GM21529 (cell line): ENCODE measurements around the gene GNB5.

ENCODE experiments used
- ATAC-seq: cut with Tn5 transposase; IDR thresholded peaks from one replicate; pipeline ENCODE4 v1.9.1; 2021; ENCODE audit not compliant: unreplicated experiment

GNB5 gene

DNA sequence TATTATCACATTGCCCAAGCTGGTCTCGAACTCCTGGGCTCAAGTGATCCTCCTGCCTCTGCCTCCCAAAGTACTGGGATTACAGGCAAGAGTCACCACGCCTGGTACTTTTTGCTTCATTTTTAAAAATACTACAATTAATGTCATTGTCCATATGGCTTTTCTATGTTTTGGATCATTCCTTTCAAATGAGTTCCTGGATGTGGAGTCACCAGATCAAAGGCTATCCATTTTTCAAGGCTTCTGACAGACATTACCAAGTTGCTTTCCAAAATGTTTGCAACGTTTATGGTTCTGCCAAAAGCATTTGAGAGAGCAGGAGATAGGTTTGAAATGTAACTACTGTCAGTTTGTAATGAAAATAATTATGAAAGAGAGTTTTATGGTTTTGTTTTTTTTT is 44.4 kb downstream of the GNB5 start:
- ATAC-seq: no peak

DNA sequence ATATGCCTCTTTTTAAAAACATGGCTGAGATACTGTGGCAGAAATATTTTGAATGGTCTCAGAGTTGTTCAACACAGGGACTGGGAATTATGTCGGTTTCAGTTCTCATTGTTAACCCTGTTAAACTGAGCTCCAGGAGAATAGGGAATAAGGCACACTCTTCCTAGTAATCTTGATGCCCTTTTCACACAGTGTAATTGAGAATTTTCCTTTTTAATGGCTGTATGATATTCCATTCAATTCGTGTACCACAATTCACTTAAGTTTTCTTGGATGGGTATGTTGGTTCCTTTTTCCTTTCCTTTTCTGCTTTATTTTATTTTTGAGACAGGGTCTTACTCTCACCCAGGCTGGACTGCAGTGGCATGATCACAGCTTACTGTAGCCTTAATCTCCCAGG is 44.9 kb downstream of the GNB5 start:
- ATAC-seq: no peak

DNA sequence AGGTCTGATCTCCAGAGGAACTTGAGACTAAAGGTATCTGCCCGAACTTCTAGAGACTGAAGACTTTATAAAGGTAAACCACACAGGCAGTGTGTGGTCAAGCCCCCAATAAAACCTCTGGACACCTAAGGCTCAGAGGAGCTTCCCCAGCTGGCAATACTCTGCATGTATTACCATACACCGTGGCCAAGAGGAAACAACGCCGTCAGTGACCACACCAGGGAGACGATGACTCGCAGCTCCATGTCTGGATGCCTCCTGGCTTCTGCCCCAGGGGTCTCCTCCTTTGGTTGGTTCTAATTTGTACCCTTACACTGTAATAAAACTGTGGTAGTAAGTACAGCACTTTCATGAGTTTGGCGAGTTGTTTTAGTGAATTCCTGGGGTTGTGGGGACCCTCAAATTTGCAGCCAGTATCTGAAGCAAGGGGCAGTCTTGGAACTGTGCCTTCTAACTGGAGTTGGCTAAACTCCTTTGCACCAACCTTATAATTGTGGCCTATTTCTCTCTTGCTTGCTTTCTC is 46.5 kb downstream of the GNB5 start:
- ATAC-seq: no peak

GRCh38 chr15:52143873-52144272 is 47.3 kb downstream of the GNB5 start:
- ATAC-seq: no peak

DNA sequence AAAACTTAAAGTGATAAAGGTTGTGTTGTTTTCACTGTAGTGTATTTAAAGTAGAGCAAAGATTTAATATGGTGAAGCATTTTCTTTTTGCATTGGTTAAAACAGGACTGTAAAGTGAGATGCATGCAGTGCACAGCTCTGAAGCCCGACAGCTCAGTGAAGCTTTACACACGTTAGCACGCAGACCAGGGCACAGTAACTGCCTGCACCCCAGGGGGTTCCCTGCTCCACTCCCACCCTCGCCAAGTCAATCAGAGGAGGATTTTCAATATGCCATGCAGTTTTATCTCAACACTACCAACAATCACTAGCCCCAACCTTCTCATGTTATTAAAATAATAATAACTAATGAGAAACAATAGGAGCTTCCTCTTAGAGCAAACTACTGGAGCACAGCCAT is 50.5 kb downstream of the GNB5 start:
- ATAC-seq: no peak

GRCh38 chr15:52139599-52140462 is 51.4 kb downstream of the GNB5 start:
- ATAC-seq: no peak

- ATAC-seq: no peak
These were observed 53.5 kb downstream of the GNB5 start for GRCh38 chr15:52137432-52138357.

DNA sequence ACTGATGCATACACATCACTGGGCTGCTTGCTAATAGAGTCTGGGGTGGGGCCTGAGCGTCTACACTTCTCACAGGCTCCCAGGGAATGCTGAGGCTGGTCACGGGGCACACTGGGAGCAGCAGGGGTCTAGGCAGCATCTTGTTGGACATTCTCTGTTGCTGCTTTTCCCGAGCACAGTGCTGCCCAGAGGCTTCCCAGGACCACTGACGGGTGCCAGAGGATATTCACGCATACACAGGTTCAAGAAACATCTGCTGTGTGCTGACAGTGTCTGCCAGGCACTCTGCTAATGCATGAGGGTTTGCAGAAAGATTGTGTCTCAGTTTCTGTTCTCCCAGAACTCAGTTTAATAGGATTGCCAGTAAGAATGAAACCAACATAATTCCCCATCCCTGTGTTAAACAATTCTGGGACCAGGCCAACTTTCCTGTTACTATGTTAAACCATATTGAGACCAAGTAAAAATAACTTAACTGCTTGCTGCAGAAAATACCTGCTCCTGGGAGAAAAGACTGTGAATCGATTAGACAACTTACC is 54.7 kb downstream of the GNB5 start:
- no peak for ATAC-seq

GRCh38 chr15:52134502-52135144 is 56.6 kb downstream of the GNB5 start:
- no peak for ATAC-seq

DNA sequence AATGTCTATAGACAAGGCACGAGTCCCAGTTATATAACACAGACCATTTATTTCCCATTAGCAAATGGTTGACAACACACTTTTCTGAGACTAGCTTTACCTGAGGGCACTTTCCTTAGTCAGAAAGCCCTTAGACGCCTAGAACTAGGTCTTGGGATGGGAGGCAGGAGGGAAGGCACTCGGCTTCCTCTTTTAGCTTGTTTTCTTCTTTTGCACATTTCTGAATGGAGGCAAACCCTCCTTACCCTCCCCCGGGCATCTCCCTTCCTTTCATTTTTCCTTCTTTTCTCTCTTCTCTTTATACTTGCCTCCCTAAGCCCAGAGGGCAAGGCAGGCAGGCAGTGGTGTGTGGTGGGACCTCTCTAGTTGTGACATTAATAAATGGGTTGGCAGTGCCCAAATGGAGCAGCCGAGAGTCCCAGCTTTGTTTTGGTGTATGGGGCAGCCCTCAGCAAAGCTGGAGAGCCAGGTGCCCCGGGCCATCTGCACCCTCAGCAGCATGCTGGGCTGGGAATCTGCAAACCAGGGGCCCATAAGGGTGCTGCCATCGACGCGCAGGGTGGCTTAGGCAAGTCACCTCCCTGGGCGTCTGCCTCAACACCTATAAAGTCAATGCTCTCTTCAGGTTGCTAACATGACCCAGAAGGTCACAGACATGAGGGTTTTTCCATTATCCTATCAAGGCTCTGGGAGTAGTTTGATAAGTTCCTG is 57.5 kb downstream of the GNB5 start:
- ATAC-seq: no peak

GRCh38 chr15:52132066-52132465 is 59.1 kb downstream of the GNB5 start:
- no peak for ATAC-seq

GRCh38 chr15:52128568-52128967 is 62.6 kb downstream of the GNB5 start:
- no peak for ATAC-seq

DNA sequence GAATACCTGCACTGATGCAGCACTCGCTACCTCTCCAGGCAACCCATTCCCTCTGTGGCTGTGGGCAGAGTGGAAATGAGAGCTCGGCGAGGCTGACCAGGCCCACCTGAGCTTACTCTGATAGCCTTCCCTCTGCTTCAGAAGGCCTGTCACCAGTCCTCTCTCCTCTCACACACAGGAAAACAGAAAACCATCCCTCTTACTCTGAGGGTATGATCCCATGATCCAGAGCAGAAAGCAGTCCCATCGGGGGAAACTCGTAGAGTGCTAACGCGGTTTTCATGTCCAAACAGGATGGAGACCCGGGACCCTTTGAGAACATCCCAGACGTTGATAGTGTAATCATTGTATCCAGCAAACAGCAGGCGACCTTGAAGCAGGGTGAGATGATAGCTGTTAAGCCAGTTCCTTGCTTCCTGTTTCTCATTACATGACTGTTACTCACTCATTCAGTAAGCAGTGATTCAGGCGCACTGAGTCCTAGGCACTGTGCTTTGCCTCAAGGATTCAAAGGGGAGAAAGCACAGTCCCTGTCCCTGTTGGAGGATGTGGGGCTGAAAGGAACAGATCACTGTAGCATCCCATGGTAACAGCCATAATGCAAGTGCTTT is 66.8 kb downstream of the GNB5 start:
- ATAC-seq: no peak

DNA sequence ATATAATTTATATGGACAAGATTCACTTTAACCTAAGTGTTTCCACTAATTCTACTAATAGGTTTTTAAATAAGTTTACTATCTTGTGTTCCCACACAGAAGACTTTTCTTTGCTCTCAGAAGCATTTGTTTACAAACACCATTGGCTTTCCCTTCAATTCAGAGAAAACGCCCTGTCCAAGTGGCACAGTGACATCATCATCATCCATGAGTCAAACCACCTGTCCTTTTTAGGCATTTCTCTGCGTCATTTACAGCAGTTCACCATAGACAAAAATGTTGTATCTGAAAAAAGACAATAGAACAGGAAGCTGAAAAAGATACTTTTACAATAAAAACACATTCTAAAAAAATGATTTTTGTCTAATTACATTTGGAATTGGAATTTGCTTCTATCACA is 69.3 kb downstream of the GNB5 start:
- no peak for ATAC-seq

DNA sequence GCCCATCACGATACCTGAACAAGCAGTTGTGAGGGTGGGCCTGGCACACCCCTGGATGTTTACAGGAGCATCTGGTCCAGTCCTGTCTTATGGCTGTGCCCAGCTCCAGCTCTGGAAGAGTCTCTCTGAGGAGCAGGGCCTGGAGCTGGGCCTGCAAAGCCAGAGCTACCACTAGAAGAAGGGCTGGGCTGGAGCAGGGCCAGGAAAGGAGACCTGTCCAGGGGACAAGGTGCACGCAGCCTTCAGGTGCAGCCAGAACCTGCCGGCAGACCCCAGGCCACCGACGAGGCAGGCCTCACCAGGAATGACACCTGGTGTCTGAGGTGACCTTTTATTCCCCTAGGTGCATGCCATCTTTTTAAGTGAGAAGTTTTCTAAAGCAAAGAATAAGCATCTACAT is 70.2 kb downstream of the GNB5 start:
- ATAC-seq: no peak

DNA sequence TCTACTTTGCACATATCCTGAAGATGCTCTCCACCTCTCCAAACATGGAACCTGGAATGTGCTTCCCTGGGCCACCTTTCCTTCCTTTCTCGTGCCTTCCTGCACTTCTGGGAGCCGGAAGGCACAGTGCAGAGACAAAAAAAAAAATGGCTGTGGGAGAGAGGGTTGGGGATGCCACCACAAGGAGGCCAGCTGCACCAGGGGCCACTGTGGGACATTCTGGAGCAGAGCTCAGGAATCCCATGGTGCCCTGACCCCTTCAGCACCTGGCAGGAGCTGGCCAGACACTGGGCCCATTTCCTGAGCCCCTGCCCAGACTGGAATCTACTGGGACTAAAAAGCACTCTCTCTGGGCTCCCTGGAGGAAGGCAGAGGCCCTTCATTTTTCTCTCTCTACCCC is 70.7 kb downstream of the GNB5 start:
- ATAC-seq: no peak

DNA sequence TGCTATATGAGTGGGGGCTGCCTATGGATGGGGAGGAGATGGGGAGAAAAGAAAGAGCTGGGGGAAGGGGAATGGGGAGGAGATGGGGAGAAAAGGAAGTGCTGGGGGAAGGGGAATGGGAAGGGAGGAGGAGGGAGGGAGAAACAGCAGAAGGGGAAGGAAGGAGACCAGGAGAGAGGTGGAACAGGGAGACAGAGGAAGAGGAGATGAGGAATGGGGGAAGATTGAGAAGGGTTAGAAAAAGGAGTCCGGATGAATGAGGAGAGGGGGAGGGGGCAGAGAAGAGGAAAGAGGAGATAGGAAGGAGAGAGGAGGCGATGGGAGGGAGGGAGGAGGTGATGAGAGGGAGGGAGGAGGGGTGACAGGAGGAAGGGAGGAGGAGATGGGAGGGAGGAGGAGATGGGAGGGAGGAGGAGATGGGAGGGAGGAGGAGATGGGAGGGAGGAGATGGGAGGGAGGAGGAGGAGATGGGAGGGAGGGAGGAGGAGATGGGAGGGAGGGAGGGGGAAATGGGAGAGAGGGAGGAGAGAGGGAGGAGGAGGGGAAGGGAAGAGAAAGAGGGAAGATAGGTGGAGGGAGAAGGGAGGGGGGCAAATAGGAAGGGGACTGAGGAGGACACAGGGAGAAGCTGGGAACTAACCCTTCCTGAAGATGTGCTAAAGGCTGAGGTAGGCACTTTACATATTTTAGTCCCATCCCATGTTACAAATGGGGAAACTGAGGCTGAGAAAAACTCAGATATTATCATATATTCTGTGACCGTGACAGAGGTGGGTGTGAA is 72.0 kb downstream of the GNB5 start:
- no peak for ATAC-seq

DNA sequence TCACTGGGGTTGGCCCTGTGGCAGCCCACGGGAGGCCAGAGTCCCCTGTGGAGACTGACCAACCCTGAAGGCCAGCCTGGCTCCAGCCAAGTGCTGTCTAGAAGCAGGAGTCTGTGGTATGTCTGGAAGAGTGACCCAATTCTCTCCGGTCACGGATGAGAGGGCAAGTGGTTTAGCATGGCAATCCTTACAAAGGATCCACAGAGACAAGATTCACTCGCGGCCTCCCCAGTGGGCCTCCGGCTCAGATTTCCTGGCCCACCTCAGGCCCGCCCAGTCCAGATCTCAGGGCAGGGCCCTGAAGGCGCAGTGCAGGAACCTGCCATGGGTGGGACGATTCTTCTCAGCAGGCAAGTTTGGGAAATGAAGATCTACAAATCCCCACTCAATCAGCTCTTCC is 73.6 kb downstream of the GNB5 start:
- ATAC-seq: no peak
